SK-N-MC (cell line): ENCODE results near the gene CDH16.

Experiments used
- EZH2 ChIP-seq: fragments of 200-600 bp; sonication (generic); IDR thresholded peaks from one replicate; pipeline ENCODE4 v1.6.1; 2017; ENCODE audit warnings: antibody characterized with exemption
- FOXP2 ChIP-seq: optimal IDR thresholded peaks from 2 replicates; pipeline ENCODE3; 2011; ENCODE audit warnings: mild to moderate bottlenecking, moderate library complexity; ENCODE audit not compliant: insufficient read depth; ENCODE audit errors: extremely low read length, control extremely low read depth
- POLR2AphosphoS5 ChIP-seq: IDR thresholded peaks from 2 replicates; pipeline ENCODE4 v1.6.1; 2012; ENCODE audit warnings: mild to moderate bottlenecking, low read depth, low read length, borderline replicate concordance

DNA sequence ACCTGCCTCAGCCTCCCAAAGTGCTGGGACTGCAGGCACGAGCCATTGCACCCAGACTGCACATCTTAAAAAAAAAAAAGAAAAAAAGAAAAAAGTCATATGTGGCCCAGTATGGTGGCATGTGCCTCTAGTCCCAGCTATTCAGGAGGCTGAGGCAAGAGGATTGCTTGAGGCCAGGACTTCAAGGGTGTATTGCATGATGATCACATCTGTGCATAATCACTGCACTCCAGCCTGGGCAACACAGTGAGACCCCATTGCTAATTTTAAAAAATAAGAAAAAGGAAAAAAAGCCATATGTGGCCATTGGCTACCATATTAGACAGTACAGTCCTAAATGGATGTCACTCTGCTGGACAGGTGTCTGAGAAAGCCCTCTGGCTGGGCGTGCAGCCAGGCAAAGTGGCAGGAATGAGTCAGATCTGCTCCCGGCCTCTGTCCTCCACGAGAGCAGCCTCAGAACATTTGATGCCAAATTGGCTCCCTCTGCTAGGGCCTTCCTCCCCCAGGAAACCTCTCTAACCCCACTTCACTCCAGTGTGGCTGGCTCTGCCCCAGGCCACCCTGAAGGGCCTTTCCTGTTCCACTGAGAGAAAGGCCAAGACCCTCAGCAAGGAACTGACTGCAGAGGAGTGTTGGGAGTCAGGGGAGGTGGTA is 59.8 kb downstream of the CDH16 start:
- TF ChIP-seq EZH2 (no peak), POLR2AphosphoS5 (no peak), FOXP2 (no peak)
